AG10803 (cell line): ENCODE data around the gene FAM171A2.

Experiments used
- DNase-seq: peaks from one replicate; pipeline ENCODE4 v3.0.0; 2010; ENCODE audit warnings: low read depth
- H3K4me3 ChIP-seq: 2 replicates; pipeline ENCODE4 v1.5.1; 2011; ENCODE audit warnings: mild to moderate bottlenecking, low read length, control low read depth
- CTCF ChIP-seq: conservative IDR thresholded peaks from 2 replicates; pipeline ENCODE4 v1.5.1; 2011; ENCODE audit warnings: mild to moderate bottlenecking, low read length, control low read depth, inconsistent platforms

FAM171A2 gene

GRCh38 chr17:44314524-44314868 is 49.2 kb downstream of the FAM171A2 start:
- DNase-seq = no peak
- TF ChIP-seq CTCF = no peak
- no peak overlapping the region for H3K4me3 ChIP-seq

GRCh38 chr17:44314031-44314430 is 49.6 kb downstream of the FAM171A2 start:
- TF ChIP-seq CTCF = no peak
- no peak for DNase-seq
- H3K4me3 ChIP-seq = no peak overlapping the region

DNA sequence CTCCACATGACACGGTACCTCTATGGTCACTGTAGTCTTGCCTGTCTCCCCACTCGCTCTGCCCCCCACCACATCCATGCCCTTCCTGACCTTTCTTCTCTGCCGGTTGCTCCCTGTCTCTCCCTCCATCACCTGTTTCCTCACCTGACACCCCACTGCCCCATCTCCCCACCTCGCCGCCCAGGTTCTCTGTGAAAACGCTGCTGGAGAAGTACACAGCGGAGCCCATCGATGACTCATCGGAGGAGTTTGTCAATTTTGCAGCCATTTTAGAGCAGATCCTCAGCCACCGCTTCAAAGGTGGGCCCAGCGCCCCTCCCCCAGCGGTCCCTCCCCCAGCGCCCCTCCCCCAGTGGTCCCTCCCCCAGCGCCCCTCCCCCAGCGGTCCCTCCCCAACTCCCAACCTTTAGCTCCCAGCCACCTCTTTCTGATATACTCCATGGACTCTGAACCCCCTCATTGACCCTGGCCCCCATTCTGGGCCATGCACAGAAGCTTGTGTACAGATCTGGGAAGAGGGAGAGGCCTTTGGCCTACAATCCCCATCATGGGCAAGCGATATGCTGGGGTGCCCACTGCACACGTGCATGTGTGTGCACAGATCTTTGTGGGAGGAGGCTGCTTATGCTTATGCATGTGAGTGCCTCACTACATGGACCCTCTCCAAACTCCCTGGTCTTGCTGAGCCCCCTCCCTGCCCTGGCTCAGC is 51.1 kb downstream of the FAM171A2 start:
- TF ChIP-seq CTCF = no peak
- no peak for DNase-seq

DNA sequence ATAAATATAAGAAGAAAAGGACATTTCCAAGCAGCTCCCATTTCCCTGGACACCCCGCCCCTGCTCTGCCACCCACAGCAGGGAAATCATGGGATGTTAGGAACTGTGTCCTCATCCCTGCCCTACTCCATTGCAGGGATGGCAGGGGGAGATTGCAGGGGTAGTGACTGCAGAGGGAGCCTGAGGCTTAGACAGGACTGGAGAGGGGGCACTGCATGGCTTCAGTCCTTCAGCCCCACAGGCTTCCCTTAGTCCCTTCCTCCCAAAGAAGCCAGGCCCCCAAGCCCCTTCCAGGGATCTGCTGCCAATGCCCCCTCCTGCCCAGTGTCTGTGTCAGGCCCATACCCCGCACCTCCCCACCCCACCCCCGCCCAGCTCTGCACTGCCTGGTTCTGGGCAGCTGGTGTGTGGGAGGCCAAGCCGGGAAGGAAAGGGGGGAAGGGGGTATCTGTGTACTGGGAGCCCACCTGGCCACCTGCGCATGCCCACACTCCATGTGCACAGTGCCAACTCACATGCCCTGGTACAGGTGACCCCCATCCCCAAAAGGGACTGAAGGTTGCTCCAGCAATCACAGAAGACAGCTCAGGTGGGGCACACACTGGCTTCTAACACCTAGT is 52.0 kb downstream of the FAM171A2 start:
- H3K4me3 ChIP-seq = no peak overlapping the region
- TF ChIP-seq CTCF = no peak
- no peak for DNase-seq

More for the DNA sequence above, 51.1 kb downstream of the FAM171A2 start:
- no peak overlapping the region for H3K4me3 ChIP-seq

- TF ChIP-seq CTCF = no peak
- DNase-seq = no peak
- H3K4me3 ChIP-seq = no peak overlapping the region
Observed at GRCh38 chr17:44310609-44311376, 52.9 kb downstream of the FAM171A2 start.

DNA sequence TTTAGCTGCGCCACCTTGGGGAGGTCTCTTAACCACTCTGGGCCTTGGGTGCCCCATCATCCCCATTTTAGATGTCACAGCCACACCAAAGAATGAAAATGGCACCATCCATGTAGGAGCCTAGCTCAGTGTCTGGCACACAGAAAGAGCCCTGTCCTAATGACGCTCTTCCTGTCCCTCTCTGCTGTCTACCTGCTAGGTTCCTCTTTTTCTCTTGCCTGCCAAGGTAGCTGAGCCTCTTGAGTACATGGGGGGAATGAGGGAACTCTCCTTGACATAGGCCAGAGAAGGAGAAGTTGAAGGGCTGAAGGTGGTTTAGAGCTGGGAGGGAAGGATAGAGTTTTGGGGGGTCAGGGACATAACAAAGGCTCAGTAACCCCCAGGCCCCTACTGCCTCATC is 53.5 kb downstream of the FAM171A2 start:
- DNase-seq = no peak
- no peak overlapping the region for H3K4me3 ChIP-seq
- no peak for TF ChIP-seq CTCF

- no peak for DNase-seq
- no peak overlapping the region for H3K4me3 ChIP-seq
- no peak for TF ChIP-seq CTCF
Observed at GRCh38 chr17:44309472-44309871, 54.2 kb downstream of the FAM171A2 start.
